H9 (cell line): ENCODE data around the gene HOXC10. TPM values are rescaled to one million over a fixed set of nuclear protein-coding genes. Genes with fewer than 3 reads are reported as not detected.
A peak's percentile ranks its signal among the peaks of the same experiment; 100 is the strongest.

Experiments
- DNase-seq: peaks from one replicate; pipeline ENCODE4 v3.0.0-alpha.2; 2017
- H2AFZ ChIP-seq: one replicate; pipeline ENCODE4 v1.6.1; 2013; ENCODE audit warnings: mild to moderate bottlenecking, low read length, control low read depth, moderate library complexity
- H2AK5ac ChIP-seq: 2 replicates; pipeline ENCODE4 v1.6.1; 2013; ENCODE audit warnings: low read length, control low read depth, mixed read lengths; ENCODE audit not compliant: insufficient read length
- H2BK120ac ChIP-seq: one replicate; pipeline ENCODE4 v1.6.1; 2013; ENCODE audit warnings: low read depth, mild to moderate bottlenecking, low read length, control low read depth, inconsistent platforms; ENCODE audit not compliant: poor library complexity, severe bottlenecking
- H2BK12ac ChIP-seq: 2 replicates; pipeline ENCODE4 v1.6.1; 2013; ENCODE audit warnings: low read length, control low read depth, mixed read lengths, low read depth; ENCODE audit not compliant: insufficient read length
- H2BK15ac ChIP-seq: 2 replicates; pipeline ENCODE4 v1.6.1; 2013; ENCODE audit warnings: low read depth, low read length, control low read depth
- H2BK20ac ChIP-seq: one replicate; pipeline ENCODE4 v1.6.1; 2013; ENCODE audit warnings: low read depth, mild to moderate bottlenecking, low read length, control low read depth, inconsistent platforms; ENCODE audit not compliant: poor library complexity, severe bottlenecking
- H2BK5ac ChIP-seq: 2 replicates; pipeline ENCODE4 v1.6.1; 2013; ENCODE audit warnings: low read length, control low read depth, mixed read lengths; ENCODE audit not compliant: insufficient read length
- H3K14ac ChIP-seq: 2 replicates; pipeline ENCODE4 v1.6.1; 2013; ENCODE audit warnings: low read length, control low read depth; ENCODE audit not compliant: insufficient read depth
- H3K18ac ChIP-seq: 2 replicates; pipeline ENCODE4 v1.6.1; 2013; ENCODE audit warnings: low read depth, mild to moderate bottlenecking, mixed read lengths, low read length, control low read depth; ENCODE audit not compliant: insufficient read length
- H3K23ac ChIP-seq: 2 replicates; pipeline ENCODE4 v1.6.1; 2013; ENCODE audit warnings: low read length, control low read depth, mixed read lengths, low read depth; ENCODE audit not compliant: insufficient read length
- H3K23me2 ChIP-seq: 2 replicates; pipeline ENCODE4 v1.6.1; 2013; ENCODE audit warnings: low read depth, mild to moderate bottlenecking, mixed read lengths, low read length, control low read depth; ENCODE audit not compliant: insufficient read length, poor library complexity, severe bottlenecking
- H3K27ac ChIP-seq: 2 replicates; pipeline ENCODE4 v1.5.1; 2013; ENCODE audit warnings: low read length, control low read depth, mixed read lengths, low read depth; ENCODE audit not compliant: insufficient read length
- H3K27me3 ChIP-seq: 2 replicates; pipeline ENCODE4 v1.6.1; 2013; ENCODE audit warnings: low read length, control low read depth, inconsistent platforms; ENCODE audit not compliant: insufficient read depth
- H3K4ac ChIP-seq: 2 replicates; pipeline ENCODE4 v1.6.1; 2013; ENCODE audit warnings: low read depth, mild to moderate bottlenecking, control low read depth, inconsistent platforms, low read length, moderate library complexity
- H3K4me1 ChIP-seq: 2 replicates; pipeline ENCODE4 v1.6.1; 2013; ENCODE audit warnings: low read length, control low read depth, inconsistent platforms; ENCODE audit not compliant: insufficient read depth
- H3K4me2 ChIP-seq: 2 replicates; pipeline ENCODE4 v1.6.1; 2013; ENCODE audit warnings: low read length, control low read depth, mixed read lengths; ENCODE audit not compliant: insufficient read length, insufficient read depth
- H3K56ac ChIP-seq: 2 replicates; pipeline ENCODE4 v1.6.1; 2013; ENCODE audit warnings: low read depth, mild to moderate bottlenecking, mixed read lengths, low read length, control low read depth; ENCODE audit not compliant: insufficient read length
- H3K79me1 ChIP-seq: 2 replicates; pipeline ENCODE4 v1.6.1; 2013; ENCODE audit warnings: low read depth, mild to moderate bottlenecking, moderate library complexity, low read length, control low read depth, inconsistent platforms; ENCODE audit not compliant: insufficient read depth, poor library complexity, severe bottlenecking
- H3K79me2 ChIP-seq: 2 replicates; pipeline ENCODE4 v1.6.1; 2013; ENCODE audit warnings: low read length, control low read depth, inconsistent platforms; ENCODE audit not compliant: insufficient read depth
- H3K9ac ChIP-seq: 2 replicates; pipeline ENCODE4 v1.6.1; 2013; ENCODE audit warnings: low read length, control low read depth, mixed read lengths; ENCODE audit not compliant: insufficient read length; ENCODE audit errors: extremely low read depth
- H3K9me3 ChIP-seq: one replicate; pipeline ENCODE4 v1.6.1; 2013; ENCODE audit warnings: low read depth, low read length, inconsistent platforms; ENCODE audit not compliant: control insufficient read depth
- H3T11ph ChIP-seq: one replicate; pipeline ENCODE4 v1.6.1; 2013; ENCODE audit warnings: mild to moderate bottlenecking, low read length, control low read depth, inconsistent platforms
- H4K20me1 ChIP-seq: one replicate; pipeline ENCODE4 v1.6.1; 2013; ENCODE audit not compliant: control insufficient read depth, insufficient read length, insufficient read depth
- H4K5ac ChIP-seq: 2 replicates; pipeline ENCODE4 v1.6.1; 2013; ENCODE audit warnings: low read depth, mild to moderate bottlenecking, mixed read lengths, low read length, control low read depth; ENCODE audit not compliant: insufficient read length
- H4K8ac ChIP-seq: replicated peaks from 2 replicates; pipeline ENCODE4 v1.6.1; 2013; ENCODE audit warnings: low read length, control low read depth, mixed read lengths, low read depth; ENCODE audit not compliant: insufficient read length
- H4K91ac ChIP-seq: 2 replicates; pipeline ENCODE4 v1.6.1; 2013; ENCODE audit warnings: low read depth, mild to moderate bottlenecking, moderate library complexity, mixed read lengths, low read length, control low read depth; ENCODE audit not compliant: insufficient read length
- H3K27ac Mint-ChIP-seq, 3 experiments: 2 replicates in 2 of 3; 3 replicates in 1 of 3; pipeline ENCODE4 v1.8.0; 2020 to 2021; ENCODE audit warnings: mixed read lengths in 3 of 3, mild to moderate bottlenecking in 1 of 3, moderate library complexity in 1 of 3
- H3K27me3 Mint-ChIP-seq: 2 replicates; pipeline ENCODE4 v1.8.0; 2021; ENCODE audit warnings: low read depth, mild to moderate bottlenecking, moderate library complexity, mixed read lengths
- H3K36me3 Mint-ChIP-seq, 3 experiments: 2 replicates in 2 of 3; 3 replicates in 1 of 3; pipeline ENCODE4 v1.8.0; 2020 to 2021; ENCODE audit warnings: low read depth in 3 of 3, mixed read lengths in 3 of 3; ENCODE audit not compliant: insufficient read depth in 1 of 3
- H3K4me1 Mint-ChIP-seq, 2 experiments: 2 replicates each; pipeline ENCODE4 v1.8.0; 2020; ENCODE audit warnings: mixed read lengths in 2 of 2
- H3K4me3 Mint-ChIP-seq, 2 experiments: 2 replicates in 1 of 2; 3 replicates in 1 of 2; pipeline ENCODE4 v1.8.0; 2020 to 2021; ENCODE audit warnings: mild to moderate bottlenecking in 2 of 2, mixed read lengths in 2 of 2, moderate library complexity in 1 of 2
- H3K9me3 Mint-ChIP-seq, 2 experiments: 2 replicates in 1 of 2; 3 replicates in 1 of 2; pipeline ENCODE4 v1.8.0; 2020; ENCODE audit warnings: mild to moderate bottlenecking in 2 of 2, mixed read lengths in 2 of 2, moderate library complexity in 1 of 2
- CTCF ChIP-seq: fragments of 200-600 bp; sonication (generic); conservative IDR thresholded peaks from 3 replicates; pipeline ENCODE4 v1.8.0; 2021; ENCODE audit warnings: antibody characterized with exemption, mild to moderate bottlenecking
- WGBS: extraction: QIAGEN DNeasy Blood & Tissue Kit; methylation state at CpG from one replicate; pipeline ENCODE4 v1.1.7; 2013; ENCODE audit warnings: missing lambda C conversion rate, low lambda C conversion rate, mixed read lengths; ENCODE audit not compliant: insufficient read length; ENCODE audit errors: extremely low coverage; 5-methylcytosine and 5-hydroxymethylcytosine counted together
- total RNA-seq: library from RNA; stranded (reverse); gene quantifications from 2 replicates; pipeline ENCODE4 v1.2.1, GENCODE V29; 2021

Gene HOXC10
- total RNA-seq, 1 experiment from 2014 or later = not detected

- H3K18ac ChIP-seq = no peak overlapping the region
- H2BK15ac ChIP-seq = no peak overlapping the region
- no peaks in the 10 kb centered on the region for H3K79me2 ChIP-seq
- H3K9me3 ChIP-seq = no peaks in the 10 kb centered on the region
- no peak overlapping the region for H2BK120ac ChIP-seq
- H4K91ac ChIP-seq = no peak overlapping the region
- no peak overlapping the region for H4K8ac ChIP-seq
- TF ChIP-seq CTCF = no peak
- H3K4me2 ChIP-seq = no peak overlapping the region
- no CpG with 5 or more reads among the region's 13 CpGs for WGBS
- H3K27ac ChIP-seq = no peak overlapping the region
- Mint-ChIP-seq H3K27me3 (peaks cover 100% of the 10 kb centered on the region), H3K4me3 (0 out of 5 replicates have a peak overlapping the region, but pooled peaks of 1 of the 2 experiments have one; percentile 9), H3K36me3 (no peaks in the 10 kb centered on the region), H3K9me3 (peaks cover 4 to 7% of the 10 kb centered on the region in 2 experiments; a peak in 3 of 5 replicates), H3K27ac (no peak overlapping the region), H3K4me1 (peaks cover 7 to 30% of the 10 kb centered on the region in 2 experiments)
- no peak overlapping the region for H3K56ac ChIP-seq
- no peak overlapping the region for H2AK5ac ChIP-seq
- no peaks in the 10 kb centered on the region for H4K20me1 ChIP-seq
- H3K9ac ChIP-seq = no peak overlapping the region
- no peak overlapping the region for H4K5ac ChIP-seq
- peaks cover 99% of the 10 kb centered on the region for H3K27me3 ChIP-seq
- no peaks in the 10 kb centered on the region for H3K23me2 ChIP-seq
- H2AFZ ChIP-seq = no peak overlapping the region
- DNase-seq = no peak
- no peak overlapping the region for H3K23ac ChIP-seq
- H3K14ac ChIP-seq = no peak overlapping the region
- H2BK5ac ChIP-seq = no peak overlapping the region
- no peaks in the 10 kb centered on the region for H3K4me1 ChIP-seq
- no peak overlapping the region for H3T11ph ChIP-seq
- H3K4ac ChIP-seq = no peak overlapping the region
- H2BK20ac ChIP-seq = no peak overlapping the region
- H3K79me1 ChIP-seq = no peaks in the 10 kb centered on the region
- H2BK12ac ChIP-seq = no peak overlapping the region
Measured at GRCh38 chr12:53998900-53999236, 13.9 kb downstream of the HOXC10 start.
